ENCODE results near the gene HSD17B12.
A peak's percentile ranks its signal among the peaks of the same experiment; 100 is the strongest.
"Not testable (repeated sequence)": the region's sequence is repeated elsewhere in the genome, so short reads cannot be mapped to it uniquely, and the experiment has no call there.

HSD17B12 gene

DNA sequence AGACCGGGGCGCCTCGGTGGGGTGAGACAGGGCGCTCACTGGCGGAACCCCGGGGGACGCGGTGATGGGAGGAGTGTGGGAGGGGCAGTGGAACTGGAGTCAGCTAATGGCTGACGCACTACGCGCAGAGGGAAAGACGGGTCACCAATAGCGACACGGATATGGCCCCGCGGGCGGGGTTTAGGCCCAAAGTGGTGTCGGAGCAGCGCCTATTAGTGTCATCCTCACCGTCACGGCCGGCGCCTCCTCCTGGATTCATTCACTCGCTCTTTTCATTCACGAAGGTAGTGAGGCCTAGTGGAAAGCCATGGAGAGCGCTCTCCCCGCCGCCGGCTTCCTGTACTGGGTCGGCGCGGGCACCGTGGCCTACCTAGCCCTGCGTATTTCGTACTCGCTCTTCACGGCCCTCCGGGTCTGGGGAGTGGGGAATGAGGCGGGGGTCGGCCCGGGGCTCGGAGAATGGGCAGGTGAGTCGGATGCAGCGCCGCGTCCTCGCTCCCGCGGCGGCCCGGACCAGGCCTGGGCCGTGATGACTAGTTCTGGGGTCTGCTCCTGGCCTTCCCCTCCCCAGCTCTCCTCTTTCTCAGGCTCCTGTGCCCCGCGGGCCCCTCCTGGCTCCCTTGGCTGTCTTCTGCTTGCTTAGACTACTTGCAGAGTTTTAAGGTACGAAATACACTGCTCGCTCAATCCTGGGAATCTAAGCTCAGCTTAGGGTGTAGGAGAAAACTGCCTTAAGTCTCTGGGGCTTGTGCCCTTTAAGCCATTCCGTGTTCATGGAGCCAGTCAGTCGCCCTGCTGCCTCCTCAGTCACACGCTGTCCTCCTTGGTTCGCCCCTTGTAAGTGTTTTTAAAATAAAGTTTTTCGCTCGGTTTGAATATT is at the start of gene HSD17B12:
Gene HSD17B12, plus strand, starts transcription at position 218 of the 880 bp plus-strand sequence. Its CDS starts 90 bp downstream, at position 308.
- peak; percentile 95 for DNase-seq

DNA sequence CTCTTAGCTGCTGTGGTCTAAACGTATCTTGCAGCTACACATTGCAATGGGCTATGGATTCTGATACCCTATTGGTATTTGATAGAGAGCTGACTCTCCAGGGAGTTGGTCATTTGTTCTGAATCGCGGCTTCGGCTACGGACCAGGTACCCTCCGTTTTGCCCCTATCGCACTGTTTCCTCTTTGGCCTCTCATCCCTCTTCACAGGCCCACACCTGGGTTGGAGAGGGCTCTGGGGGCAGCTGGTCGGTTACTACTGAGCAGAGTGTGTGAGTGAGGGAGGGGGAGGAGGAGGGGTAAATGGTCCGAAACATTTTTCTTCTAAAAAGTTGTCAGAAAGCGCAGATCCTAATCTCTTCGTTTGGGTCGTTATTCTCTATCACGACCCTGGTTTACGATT is 48.8 kb upstream of the HSD17B12 start:
- no peak for DNase-seq

DNA sequence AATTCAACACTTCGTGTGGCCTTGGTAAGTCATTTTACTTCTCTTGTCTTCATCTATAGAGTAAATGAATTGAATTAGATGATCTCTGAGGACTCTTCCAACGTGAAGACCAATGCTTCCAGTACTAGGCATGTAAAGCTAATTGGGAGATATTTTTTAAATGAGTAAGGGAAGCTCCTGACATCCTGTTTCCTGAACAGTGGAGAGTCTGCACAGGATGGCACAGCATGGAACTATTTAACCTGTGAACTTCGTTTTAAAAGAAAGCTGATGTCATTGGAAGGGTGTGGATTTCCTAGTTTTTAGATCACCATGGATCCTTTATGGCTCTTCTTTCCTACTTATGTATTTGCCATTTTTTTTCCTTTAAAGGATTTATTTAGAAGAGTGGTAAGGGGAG is 48.4 kb upstream of the HSD17B12 start:
- DNase-seq = no peak

DNA sequence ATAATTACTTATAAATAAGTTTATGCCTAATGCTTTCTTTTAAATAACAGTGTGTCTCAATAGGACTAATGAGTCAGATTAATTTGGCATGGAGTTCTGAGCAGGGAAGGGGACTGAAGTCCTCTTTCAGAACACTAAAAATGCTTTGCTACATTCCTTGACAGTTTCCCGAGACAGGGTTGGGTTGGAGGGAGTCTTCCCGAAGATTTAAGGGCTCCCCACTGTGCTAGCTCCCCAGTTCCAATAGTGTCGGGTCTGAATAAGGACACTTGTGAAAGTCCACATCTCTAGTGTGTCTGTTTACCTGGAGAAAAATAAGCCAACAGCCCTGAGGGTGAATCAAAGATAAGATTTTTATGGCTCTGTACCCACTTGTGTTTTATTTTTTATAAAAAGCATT is 41.8 kb upstream of the HSD17B12 start:
- no peak for DNase-seq

DNA sequence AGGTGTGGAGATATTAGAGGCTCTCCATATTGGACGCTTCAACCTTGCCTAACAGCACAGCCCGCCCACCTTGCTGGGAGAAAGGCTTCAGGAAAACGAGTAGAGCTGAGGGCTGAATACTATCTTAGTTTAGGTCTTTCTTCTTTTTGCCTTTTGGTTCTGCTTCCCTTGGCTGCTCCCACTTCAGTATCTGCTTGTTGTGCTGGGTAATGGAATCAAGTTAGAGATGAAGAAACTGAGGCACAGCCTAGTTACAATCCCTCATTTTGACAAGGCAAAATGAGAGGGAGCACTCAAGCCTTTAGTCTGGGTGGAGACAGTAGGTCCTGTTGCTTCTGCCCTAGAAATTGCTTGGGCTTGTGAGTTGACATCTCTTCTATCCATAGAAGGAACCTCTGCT is 41.3 kb upstream of the HSD17B12 start:
- DNase-seq = no peak

DNA sequence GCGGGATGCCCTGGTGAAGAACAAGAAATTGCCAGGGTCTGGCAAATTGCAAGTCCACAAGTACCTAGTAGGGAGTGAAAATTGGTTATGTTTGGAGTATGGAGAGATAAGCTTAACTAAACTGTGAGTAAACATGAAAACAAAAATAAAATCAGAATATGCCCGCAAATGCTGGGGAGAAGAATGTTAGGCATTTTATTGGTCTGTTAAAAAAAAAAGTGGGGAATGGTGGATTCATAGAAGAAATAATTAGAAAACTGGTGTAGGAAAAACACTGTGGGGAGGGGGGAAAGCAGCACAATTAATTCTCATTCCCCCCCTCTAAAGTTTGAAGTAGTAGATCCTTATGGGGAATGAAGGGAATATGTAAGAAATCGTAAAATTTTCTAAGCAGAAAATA is 40.6 kb upstream of the HSD17B12 start:
- DNase-seq = no peak

DNA sequence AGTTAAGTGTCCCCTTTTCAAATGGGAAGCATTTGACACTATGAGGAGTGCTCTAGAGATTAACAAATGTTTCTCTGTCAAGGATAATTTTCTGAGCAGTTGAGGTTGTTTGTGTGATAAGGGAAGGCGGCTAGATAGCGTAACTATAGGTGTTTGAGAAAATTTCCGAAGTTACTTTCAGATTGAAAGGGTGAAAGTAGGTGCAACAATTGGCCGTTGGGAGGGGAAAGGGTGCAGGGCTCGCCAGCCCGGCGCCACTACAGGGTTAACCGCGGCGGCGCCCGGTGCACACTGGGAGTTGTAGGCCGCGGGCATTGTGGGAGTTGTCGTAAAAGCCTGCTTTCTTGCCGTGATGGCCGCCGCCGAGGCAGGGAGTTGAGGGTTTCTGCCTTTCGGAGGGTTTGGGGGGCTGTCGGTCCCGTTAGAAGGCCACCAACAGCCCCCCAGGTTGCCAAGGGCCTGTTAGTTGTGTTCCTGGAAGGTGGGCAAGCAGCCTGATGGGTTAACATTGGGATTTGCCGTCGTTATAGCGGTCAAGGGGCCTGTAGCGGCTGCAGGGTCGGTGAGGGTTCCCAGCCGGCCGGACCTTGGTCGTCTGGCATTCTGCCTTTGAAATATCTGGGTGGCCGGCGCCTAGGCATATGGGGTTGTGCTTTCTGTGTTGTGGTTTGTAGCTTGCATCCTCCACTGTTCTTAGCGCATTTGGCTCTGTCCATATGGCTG is 36.5 kb upstream of the HSD17B12 start:
- peak; percentile 57 for DNase-seq

DNA sequence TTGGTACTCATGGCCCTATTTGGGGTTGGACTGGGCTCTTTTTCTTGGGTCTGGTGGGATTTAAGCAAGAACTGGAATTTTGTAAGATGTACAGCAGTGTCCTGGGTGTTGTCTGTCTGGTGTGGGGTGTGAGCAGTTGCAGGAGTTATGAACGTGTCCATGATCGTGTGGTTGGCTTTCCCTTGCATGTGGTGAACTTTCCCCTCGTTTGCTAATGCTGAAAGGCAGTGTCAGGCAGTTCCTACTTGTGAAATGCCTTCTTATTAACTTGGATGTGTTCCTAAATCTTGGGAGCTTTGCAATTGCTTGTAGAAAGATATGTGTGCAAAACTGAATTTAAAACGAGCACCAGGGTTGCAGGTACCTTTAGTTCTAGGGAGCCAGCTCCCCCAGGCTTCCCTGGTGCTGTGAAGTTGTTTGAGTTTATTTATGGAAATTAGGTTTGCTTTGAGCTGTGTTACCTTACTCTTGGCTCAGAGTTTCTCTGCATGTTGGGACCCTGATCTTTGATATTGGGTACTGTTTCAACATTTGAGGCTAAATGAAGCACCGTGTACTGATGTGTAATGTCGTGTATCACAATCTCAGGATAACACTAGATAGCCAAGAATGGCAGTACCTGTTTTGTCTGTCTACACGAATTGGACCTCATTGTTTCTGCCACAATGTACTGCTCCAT is 35.8 kb upstream of the HSD17B12 start:
- no peak for DNase-seq

DNA sequence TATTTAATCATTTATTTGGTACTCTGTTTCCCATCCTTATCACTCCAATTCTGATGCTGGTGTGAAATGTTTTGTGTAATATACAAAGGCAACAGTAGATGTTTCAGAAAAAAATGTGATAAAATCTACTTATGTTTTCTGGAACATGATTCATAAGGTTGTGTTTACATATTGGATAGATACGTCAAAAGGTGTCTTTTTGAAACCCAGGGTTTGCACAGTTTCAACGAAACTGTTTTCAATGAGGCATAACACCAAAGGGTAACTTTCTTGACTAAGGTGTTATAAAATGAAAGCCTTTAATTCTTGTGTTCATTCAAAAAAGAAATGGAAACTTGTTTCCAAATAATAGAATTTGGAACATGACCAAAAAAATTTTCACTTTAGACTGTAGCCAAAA is 33.8 kb upstream of the HSD17B12 start:
- no peak for DNase-seq

DNA sequence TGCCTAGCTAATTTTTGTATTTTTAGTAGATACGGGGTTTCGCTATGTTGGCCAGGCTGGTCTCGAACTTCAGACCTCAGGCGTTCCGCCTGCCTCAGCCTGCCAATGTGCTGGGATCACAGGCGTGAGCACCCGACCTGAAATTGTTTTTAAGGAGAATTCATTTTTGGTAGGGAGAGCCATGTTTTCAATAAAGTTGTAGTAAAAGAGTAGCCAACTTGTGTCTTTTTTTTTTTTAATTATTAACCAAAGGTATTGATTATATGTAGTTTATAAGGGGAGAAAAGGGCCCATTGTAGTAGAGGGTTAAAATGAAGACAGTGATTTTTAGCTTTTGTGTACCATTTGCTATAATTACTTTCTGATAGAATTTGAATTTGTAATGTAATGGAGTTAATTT is 31.6 kb upstream of the HSD17B12 start:
- no peak for DNase-seq

DNA sequence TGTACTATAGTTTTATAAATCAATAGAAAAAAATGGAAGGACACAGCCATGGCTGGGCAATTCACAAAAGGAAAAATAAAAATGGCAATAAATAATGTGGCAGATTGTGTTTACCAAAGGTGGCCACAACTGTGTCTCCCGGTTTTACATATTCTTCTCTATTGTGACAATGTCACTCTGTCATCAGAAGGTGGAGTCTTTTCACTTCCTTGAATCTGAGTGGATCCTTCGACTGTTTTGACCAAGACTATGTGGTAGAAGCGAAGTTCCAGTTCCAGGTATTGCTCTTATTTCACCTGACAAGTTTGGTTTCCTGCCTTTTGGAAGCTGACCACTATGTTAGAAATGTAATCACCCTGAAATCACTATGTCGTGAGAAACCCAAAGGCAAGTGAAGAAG is 31.0 kb upstream of the HSD17B12 start:
- DNase-seq = no peak

DNA sequence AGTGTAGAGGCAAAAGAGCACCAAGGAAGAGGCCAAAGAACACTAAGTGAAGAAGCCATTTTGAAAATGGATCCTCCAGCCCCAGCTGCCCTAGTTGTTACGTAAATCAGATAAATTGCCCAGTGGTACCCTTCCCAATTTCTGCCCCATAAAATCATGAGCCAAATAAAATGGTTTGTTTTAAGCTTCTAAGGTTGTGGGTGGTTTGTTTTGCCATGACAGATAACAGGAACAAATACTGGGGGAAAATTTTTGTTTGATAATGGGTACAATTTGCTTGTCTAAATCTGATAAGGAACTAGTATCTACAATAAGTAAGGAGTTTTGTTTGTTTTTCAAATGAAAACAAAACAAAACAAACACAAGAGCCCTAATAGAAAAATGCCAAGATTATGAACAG is 30.6 kb upstream of the HSD17B12 start:
- DNase-seq = no peak

DNA sequence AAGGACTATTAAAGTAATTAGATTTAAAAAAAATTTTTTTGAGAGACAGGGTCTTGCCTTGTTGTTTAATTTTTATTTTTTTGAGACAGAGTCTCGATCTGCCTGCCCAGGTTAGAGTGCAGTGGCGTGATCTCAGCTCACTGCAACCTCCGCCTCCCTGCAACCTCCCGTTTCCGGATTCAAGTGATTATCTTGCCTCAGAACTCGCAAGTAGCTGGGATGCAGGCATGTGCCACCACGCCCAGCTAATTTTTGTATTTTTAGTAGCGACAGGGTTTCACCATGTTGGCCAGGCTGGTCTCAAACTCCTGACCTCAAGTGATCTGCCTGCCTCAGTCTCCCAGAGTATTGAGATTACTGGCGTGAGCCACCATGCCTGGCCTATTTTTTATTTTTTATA is 17.5 kb upstream of the HSD17B12 start:
- not testable (repeated sequence) for DNase-seq

DNA sequence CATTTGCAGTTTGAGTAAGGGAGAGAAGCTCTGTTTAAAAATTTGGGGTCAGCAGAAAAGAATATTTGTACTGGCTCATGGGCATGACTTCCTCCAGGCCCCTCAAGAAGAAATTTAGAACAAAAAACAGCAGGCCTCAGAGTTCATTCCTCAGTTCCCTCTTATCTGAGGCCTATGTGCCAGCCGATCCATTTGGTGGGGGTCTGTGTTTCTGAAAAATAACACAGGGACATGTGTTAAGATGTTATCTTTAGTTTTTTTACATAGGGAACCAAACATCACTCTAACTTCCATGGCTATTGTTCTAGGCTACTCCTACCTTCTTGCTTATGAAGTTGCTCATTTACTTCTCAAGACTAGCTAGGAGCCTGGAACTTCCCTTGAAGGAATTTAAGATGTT is 16.2 kb upstream of the HSD17B12 start:
- no peak for DNase-seq

DNA sequence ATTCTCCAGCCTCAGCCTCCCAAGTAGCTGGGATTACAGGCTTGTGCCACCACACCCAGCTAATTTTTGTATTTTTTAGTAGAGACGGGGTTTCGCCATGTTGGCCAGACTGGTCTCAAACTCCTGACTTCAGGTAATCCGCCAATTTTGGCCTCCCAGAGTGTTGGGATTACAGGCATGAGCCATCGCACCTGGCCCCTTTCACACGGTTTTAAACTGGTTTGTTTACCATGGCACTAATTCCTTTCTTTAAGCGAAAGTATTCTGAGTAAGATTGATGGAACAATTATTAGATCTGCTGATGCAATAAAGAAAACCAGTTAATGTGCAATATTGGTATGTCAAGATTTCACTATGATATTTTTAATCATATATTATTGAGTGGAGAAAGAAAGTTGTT is 9.3 kb upstream of the HSD17B12 start:
- not testable (repeated sequence) for DNase-seq

DNA sequence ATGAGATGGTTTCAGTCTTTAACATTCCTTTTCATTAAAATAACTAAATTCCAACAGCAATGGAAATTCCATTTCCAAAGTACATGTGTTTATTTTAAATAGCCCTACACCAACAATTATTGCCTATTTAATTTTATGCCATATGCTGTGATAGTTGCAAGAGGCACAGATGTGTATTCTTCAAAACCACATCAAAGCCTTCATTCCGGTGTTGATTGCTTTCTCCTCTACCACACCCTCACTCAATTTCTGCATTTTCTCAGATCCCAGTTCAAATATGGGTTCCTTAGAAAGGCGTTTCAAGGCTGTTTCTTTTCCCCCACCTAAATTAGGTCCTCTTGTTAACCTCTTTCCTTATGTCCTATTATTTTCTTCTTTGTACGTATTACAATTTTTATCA is 6.0 kb upstream of the HSD17B12 start:
- DNase-seq = no peak

DNA sequence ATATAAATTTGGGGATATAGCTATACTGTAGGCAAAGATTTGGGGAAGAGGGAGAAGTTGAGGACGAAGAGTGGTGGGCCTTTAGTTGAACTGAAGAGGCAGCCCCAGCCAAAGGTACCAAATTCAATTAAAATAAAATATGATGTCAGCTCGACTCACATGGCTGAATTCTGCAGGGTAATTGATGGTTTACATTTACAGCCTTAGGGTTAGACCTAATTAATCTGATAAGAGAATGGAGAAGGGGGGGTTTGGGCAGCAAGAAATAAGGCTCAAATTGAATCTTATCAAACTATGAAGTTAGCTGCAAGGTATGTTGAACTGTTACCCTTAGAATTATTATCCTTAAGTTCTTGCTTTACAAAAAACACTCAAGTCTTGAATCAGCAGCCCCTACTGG is 3.6 kb upstream of the HSD17B12 start:
- no peak for DNase-seq

DNA sequence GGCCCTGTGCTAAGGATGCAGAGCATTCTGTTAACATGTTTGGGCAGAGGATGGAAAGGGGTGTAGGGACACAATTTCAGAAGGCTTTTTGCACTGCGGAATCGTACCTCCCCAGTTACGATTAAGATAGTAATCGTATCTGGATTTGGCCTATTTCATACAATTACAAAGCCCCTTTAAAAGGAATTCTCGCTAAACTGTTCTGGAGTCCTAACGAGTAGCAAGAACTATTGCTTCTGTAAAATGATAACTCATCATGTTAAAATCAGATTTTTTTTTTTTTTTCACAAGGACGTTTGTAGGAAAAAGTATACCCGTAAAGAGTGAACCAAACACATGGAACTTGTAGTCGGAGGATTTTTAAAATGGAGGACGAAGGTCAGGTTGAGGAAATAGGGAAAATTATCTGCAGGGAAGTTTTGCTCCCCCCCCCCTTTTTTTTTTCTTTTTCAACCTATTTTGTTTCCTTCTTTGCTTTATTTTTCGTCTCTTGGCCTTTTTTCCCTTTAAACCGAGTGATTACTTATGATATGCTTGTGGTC is 934 bp downstream of the HSD17B12 start:
- no peak for DNase-seq

DNA sequence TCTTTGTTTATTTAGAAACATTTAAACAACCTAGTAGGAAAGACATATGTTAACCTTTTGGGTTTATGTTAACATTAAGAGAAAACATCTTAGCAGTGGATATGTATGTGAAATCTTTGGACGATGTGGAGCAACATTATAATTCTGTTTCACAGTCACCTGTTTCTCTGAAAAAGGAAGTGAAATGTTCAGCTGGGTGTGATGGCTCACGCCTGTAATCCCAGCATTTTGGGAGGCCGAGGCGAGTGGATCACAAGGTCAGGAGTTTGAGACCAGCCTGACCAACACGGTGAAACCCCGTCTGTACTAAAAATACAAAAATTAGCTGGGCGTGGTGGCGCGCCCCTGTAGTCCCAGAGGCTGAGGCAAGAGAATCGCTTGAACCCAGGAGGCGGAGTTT is 1.5 kb downstream of the HSD17B12 start:
- DNase-seq = not testable (repeated sequence)

DNA sequence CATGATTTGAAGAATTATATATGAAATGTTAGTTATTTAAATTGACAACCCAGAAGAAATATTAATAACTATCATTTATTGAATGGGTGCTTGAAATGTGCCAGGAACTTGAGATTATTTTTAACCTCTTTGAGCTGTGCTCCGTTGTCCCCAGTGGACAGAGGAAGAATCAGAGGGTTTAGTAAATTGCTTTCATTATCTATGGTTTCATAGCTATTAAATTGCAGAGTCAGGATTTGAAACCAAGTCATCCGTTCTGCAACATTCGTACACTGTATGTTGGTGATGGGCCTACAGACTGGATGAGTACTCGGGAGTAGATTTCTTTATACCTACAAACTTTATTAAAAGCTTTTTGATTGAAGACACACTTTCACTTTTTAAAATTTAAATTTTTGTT is 4.9 kb downstream of the HSD17B12 start:
- DNase-seq = no peak

DNA sequence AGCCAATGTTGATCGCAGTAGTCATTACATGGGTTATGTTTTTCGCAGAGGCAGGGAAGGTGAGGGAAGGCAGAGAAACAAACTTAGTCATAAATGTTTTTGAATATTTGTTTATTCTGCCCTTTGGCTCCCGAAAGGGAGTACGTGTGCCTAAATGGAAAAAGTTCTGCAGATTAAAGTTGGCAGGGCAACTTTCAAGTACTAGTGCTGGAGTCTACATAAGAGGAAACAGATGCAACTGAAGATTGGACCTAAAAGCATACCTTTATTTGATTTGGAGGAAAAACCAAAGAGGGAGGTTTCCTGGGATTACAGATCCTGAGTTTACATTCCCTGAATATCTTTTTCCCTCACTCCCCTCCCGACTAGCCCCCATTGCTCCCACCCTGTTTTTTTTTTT is 5.7 kb downstream of the HSD17B12 start:
- DNase-seq = no peak

DNA sequence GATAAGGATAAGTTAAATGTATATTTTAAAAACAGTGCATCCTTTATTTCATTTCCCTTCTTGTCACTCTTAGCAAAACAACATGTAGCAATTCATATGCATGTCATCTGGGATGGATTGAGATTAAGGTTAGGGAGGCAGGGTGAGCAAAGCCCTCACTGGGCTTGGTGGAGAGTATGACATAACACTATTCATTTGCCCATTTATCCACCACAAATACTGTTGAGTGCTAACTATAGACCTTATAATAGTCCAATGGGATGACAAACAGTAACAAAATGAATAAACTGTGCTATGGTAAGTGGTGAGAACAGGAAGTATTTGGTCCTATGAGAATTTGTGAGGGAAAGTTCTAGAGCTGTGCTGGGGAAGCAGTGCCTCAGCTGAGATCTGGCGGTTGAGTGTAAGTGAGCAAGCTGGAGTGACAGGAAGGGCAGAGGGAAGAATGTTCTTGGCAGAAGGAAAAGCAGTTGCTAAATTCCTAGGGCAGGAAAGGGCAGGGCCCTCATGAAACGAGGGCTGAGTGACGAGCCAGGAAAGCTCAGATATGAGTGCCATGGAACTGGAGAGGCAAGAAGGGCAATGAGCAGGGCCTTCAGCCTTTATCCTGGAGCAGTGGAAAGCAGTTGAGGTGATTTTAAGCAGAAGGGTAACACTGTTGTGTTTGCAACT is 6.7 kb downstream of the HSD17B12 start:
- no peak for DNase-seq

DNA sequence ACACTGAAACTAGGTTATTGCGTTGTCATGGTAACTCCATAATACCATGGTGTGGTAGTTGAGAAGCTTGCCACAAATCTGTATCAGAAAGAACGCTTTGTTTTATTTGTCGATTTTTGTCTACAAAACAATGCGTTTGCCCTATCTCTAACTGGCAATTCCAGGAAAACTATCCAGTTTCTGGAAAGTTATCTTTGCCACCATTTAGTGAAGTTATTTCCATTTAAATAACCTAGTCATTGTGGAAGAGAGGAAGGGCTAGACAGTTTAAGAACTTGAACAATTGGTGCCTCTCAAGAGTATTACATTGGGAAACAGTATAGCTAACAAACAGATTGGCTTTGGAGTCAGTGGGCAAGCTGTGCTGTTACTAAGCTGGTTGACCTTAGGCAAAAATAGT is 7.9 kb downstream of the HSD17B12 start:
- DNase-seq = no peak
